Osteocyte (in vitro differentiated cells): Measurements from ENCODE around the gene KANK4. TPM values are rescaled to one million over a fixed set of nuclear protein-coding genes. Genes with fewer than 3 reads are reported as not detected.

Experiments
- DNase-seq: peaks from one replicate; pipeline ENCODE4 v3.0.0; 2021; ENCODE audit warnings: mixed read lengths; ENCODE audit not compliant: unreplicated experiment; ENCODE audit errors: extremely low spot score
- H3K27ac Mint-ChIP-seq: one replicate; pipeline ENCODE4 v1.8.0; 2021; ENCODE audit warnings: mild to moderate bottlenecking, mixed read lengths; ENCODE audit not compliant: unreplicated experiment
- H3K27me3 Mint-ChIP-seq: one replicate; pipeline ENCODE4 v1.8.0; 2021; ENCODE audit warnings: mixed read lengths; ENCODE audit not compliant: unreplicated experiment
- H3K36me3 Mint-ChIP-seq: one replicate; pipeline ENCODE4 v1.8.0; 2021; ENCODE audit warnings: mixed read lengths; ENCODE audit not compliant: unreplicated experiment
- H3K4me1 Mint-ChIP-seq: one replicate; pipeline ENCODE4 v1.8.0; 2021; ENCODE audit warnings: mixed read lengths; ENCODE audit not compliant: unreplicated experiment
- H3K4me3 Mint-ChIP-seq: one replicate; pipeline ENCODE4 v1.8.0; 2021; ENCODE audit warnings: mild to moderate bottlenecking, moderate library complexity, mixed read lengths; ENCODE audit not compliant: unreplicated experiment
- H3K9me3 Mint-ChIP-seq: one replicate; pipeline ENCODE4 v1.8.0; 2021; ENCODE audit warnings: mixed read lengths; ENCODE audit not compliant: unreplicated experiment
- CTCF ChIP-seq: fragments of 200-600 bp; sonication (generic); IDR thresholded peaks from 2 replicates; pipeline ENCODE4 v1.5.0; 2021; ENCODE audit warnings: antibody characterized with exemption, mild to moderate bottlenecking, moderate library complexity
- total RNA-seq: library from RNA; stranded (reverse); gene quantifications from 2 replicates; pipeline ENCODE4 v1.2.1, GENCODE V29; 2021

Gene KANK4
- total RNA-seq, 1 donor from 2014 or later = not detected

DNA sequence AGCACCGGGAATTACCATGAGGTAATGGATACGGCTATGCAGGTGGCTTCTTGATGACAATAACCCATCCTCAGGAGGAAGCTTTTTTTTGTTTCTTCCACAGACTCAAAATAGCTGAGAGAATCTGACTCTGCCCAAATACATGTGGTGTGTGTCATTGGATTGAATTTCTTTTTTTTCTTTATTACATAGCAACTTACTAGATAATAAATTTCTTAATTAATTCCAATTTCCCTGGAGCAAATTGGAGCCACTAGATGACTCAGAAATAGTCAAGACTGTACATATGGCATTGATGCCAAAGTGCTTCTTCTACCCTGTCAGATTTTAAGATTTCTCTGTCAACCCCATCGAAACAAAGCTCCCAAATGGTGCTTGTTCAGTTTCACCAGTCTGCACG, 81.9 kb downstream of the KANK4 start:
- H3K36me3 Mint-ChIP-seq = no peaks in the 10 kb centered on the region
- no peaks in the 10 kb centered on the region for H3K27me3 Mint-ChIP-seq
- no peaks in the 10 kb centered on the region for H3K9me3 Mint-ChIP-seq
- TF ChIP-seq CTCF = no peak
- no peak for DNase-seq
- H3K4me1 Mint-ChIP-seq = peaks cover 24% of the 10 kb centered on the region
- no peak overlapping the region for H3K27ac Mint-ChIP-seq
- no peak overlapping the region for H3K4me3 Mint-ChIP-seq

GRCh38 chr1:62235576-62235975, 83.7 kb downstream of the KANK4 start:
- Mint-ChIP-seq H3K27ac (no peak overlapping the region), H3K9me3 (no peaks in the 10 kb centered on the region), H3K4me3 (no peak overlapping the region), H3K27me3 (no peaks in the 10 kb centered on the region), H3K36me3 (no peaks in the 10 kb centered on the region), H3K4me1 (peaks cover 24% of the 10 kb centered on the region)
- no peak for DNase-seq
- no peak for TF ChIP-seq CTCF

GRCh38 chr1:62234688-62235087, 84.5 kb downstream of the KANK4 start:
- DNase-seq = no peak
- TF ChIP-seq CTCF = no peak
- Mint-ChIP-seq H3K9me3 (no peaks in the 10 kb centered on the region), H3K36me3 (no peaks in the 10 kb centered on the region), H3K4me3 (no peak overlapping the region), H3K4me1 (peaks cover 29% of the 10 kb centered on the region), H3K27ac (no peak overlapping the region), H3K27me3 (no peaks in the 10 kb centered on the region)

DNA sequence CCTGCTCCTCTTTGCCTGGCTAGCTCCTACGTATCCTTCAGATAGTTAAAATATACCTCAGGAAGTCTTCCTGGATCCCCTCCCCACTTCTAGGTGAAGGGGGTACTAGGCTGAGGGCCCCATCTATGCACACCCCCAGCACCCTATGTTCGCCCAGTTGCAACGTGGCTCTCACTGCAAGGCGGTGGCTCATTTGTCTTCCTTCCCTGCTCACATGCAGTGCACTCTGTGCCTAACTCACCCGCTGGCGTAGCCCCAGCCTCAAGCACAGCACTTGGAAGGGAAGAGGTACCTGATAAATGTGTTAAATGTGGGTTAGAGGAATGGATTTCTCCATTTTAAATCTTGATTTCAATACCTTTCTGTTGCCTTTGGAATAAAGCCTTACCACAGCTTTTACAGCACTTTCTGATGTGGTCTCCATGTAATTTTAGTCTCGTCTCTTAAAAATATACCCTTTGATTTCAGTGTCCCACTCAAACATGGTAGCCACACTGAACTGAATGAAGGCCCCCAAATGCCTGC, 85.2 kb downstream of the KANK4 start:
- Mint-ChIP-seq H3K9me3 (no peaks in the 10 kb centered on the region), H3K27ac (no peak overlapping the region), H3K4me1 (peaks cover 36% of the 10 kb centered on the region), H3K4me3 (no peak overlapping the region), H3K36me3 (no peaks in the 10 kb centered on the region), H3K27me3 (no peaks in the 10 kb centered on the region)
- no peak for DNase-seq
- no peak for TF ChIP-seq CTCF

DNA sequence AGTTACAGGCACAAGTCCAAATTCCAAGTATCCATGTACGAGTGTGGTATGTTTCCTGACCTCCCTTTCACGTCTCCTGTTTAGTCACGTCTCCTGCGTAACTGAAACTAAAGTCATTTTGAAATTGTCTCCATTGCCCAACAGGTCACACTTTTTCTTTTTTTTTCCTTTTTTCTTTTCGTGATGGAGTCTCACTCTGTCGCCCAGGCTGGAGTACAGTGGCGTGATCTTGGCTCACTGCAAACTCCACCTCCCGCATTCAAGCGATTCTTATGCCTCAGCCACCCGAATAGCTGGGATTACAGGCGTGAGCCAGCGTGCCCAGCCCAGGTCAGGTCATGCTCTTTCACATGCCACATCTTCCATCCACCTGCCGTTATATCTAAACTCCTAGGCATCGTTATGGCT, 86.4 kb downstream of the KANK4 start:
- Mint-ChIP-seq H3K4me1 (peaks cover 33% of the 10 kb centered on the region), H3K27me3 (no peaks in the 10 kb centered on the region), H3K4me3 (no peak overlapping the region), H3K36me3 (no peaks in the 10 kb centered on the region), H3K9me3 (no peaks in the 10 kb centered on the region), H3K27ac (no peak overlapping the region)
- DNase-seq = no peak
- no peak for TF ChIP-seq CTCF
